GM10847 (cell line): ENCODE results near the gene PLBD2.

Source experiments
- POLR2A ChIP-seq: IDR thresholded peaks from 2 replicates; pipeline ENCODE4 v1.6.1; 2011; ENCODE audit not compliant: insufficient read length; ENCODE audit errors: extremely low read depth

Gene PLBD2

DNA sequence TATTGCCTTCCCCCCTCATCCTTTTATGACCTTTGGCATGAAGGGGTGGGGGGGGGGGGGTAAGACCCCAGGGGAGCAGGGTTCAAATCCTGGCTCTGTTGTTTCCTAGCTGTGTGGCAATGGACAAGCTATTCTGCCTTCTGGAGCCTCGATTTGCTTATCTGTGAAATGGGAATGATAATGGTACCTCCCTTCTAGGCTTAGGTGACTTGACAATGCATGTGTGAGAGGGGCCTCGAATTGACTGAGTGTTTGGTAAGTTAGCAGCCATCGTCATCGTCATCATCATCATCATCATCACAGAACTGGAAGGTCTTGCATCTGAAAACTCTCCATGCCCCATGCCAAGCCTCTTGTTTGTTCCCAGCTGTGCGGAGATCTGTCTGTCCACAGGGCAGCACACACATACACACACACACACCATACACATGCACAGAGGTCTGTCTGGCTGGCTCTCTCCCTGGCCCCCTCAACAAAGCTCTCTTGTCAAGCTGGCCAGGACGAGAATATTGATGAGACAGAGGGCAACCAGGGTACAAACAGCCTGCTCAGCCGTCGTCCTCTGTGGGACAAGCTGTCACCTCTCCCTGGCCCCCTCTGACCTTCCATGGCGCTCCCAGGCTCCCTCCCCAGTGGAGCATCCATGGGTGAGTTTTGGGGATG, 51.2 kb downstream of the PLBD2 start:
- TF ChIP-seq POLR2A: no peak

DNA sequence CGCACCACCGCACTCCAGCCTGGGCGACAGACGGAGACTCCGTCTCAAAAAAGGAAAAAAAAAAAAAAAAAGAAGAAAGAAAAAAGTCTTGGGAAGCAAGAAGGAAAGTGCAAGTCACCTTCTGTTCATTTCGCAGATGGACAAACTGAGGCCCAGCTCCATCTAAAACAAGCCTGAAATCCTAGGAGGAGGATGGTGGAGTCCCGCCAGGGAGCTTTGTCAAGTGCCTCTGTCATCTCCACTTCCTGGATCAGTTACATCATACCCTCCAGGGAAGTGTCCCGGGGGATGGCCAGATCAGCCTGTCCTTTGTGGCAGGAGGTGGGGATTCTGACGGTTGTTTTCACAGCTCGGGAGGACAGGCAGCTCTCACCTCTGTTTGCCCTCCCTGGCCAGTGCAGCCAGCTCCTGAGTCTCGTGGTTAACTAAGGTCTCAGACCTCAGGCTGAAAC, 55.1 kb downstream of the PLBD2 start:
- TF ChIP-seq POLR2A: no peak

DNA sequence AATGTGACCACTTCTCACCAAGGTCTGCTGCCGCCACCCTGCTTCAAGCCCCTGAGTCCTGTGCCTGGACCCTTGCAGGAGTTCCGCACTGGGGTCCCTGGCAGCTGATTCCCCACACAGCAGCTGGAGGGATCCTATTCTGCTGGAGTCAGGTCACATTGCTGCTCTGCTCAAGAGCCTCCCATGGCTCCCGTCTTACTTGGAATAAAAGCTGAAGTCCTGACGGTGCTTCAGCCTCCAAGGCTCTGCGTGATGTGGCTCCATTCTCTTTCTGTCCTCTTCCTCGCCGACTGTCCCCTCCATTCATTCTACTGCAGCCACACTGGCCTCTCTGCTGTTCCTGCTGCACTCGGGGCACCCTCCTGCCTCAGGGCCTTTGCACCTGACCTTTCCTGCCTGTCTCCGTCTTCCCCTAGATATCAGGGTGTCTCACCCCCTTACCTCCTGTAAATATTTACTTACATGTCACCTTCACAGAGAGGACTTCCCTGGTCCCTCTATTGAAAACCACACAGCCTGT, 56.2 kb downstream of the PLBD2 start:
- no peak for TF ChIP-seq POLR2A

DNA sequence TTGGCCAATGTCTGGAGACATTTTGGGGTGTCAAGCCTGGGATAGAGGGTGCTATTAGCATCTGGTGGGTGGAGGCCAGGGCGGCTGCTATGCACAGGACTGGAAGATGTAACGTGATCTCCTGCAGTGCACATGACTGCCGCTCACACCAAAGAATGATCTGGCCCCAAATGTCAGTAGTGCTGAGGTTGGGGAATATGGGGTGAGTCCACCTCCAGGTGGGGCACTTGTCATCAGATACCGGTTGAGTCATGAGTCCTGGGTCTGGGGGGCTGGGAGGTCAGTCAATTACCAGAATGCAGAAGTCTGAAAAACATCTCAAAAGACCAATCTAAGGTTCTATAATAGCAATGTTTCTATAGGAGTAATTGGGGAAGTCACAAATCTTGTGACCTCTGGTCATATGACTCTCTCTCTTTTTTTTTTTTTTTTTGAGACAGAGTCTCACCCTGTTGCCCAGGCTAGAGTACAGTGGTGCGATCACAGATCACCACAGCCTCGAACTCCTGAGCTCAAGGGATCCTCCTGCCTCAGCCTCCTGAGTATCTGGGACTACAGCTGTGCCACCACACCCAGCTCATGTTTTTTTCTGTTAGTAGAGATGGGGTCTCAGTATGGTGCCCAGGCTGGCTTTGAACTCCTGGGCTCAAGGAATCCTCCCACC, 57.8 kb downstream of the PLBD2 start:
- no peak for TF ChIP-seq POLR2A

DNA sequence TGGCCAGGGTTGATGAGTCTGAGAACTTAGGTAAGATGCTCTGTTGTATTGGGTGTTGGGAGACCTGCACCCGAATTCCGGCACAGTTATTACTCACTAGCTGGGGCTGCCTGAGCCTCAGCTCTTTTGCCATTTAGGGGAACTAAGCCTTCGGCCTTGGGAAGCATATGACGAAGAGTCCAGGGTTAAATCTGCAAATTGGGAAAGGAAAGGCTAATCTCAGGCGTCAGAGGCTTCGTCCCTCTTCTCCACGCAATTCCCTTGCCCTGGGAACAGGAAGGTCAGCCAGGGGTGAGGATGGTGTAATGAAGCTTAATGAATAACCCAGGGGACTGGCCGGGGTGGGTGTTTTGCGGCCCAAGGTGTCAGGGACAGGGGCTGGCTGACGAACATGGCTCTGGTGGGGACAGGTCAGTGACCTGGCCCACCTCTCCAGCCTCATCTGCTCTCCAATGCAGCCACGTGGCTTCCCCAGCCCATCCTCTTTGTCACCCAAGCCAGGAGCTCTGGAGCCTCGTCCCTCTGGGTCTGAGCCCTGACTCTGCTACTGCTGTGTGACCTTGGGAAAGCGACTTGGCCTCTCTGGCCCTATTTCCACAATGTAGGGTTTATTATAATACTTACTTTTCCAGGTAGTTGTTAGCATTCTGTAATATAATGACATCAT, 60.0 kb downstream of the PLBD2 start:
- no peak for TF ChIP-seq POLR2A

DNA sequence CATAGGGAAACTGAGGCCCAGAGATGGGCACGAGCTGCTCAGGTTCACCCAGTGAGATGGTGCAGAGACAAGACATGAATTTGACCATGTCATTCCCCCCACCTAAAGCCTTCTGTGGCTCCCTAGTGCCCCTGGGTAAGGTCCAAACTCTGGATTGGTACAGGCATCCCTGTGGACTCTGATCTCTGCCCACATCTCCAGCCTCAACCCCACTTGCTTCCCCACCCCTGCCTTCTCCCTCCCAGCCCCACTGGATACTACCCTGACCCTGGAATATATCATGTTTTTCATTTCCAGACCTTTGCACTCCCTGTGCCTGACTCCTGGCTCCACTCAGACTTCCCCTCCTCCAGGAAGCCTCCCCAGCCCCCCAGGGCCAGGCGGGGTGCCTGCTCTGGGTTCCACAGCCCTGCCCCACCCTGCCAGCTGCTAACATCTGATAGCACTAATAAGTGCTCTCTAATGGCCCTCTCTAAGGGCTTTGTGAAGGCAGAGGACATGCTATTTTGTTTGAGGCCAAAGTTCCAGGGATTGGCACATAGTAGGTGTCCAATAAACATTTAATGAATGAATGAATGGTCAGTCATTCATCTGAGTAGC, 62.7 kb downstream of the PLBD2 start:
- TF ChIP-seq POLR2A: no peak

DNA sequence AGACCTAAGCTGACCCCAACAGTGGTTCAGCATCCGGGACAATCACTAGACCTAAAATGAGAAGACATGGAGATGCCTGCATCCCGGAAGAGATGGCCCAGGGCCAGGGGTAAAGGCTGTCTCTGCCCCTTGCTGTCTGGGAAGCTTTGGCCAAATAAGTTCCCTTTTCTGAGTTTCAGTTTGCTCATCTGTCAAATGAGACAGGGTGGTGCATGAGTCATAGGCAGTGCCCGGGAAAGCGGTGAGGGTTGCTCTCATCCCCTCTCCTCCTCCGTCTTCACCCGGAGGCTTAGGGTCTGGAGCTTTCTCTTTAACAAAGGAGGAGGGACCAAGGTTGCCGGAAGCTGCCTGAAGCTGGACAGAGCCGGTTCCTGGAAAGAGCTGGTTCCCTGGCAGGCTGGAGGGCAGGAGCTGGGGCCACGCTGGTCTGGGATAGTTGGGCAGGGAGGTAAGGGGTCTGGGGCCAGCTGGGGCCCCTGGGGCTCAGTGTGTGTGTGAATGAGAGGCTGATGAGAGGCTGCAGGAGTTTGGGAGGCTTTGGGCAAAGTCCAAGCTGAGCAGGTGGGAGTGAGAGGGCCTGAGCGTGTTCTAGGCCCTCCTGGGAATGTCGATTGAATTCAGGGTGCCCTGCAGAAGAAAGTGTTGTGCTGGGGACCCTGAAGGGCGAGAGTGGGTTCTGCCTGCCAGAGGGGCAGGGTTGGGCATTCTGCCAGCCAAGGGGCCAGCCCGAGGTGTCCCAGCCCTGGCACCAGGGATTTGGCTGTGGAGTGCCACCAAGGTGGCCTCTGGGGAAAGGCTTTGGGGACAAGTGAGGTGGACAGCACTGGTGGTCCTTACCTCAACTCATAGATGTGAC, 63.9 kb downstream of the PLBD2 start, which contains the start of gene SDSL:
Gene SDSL (plus strand): TSS at position 351 of the 856 bp plus-strand sequence. CDS start 5,603 bp downstream, outside the sequence.
- no peak for TF ChIP-seq POLR2A

DNA sequence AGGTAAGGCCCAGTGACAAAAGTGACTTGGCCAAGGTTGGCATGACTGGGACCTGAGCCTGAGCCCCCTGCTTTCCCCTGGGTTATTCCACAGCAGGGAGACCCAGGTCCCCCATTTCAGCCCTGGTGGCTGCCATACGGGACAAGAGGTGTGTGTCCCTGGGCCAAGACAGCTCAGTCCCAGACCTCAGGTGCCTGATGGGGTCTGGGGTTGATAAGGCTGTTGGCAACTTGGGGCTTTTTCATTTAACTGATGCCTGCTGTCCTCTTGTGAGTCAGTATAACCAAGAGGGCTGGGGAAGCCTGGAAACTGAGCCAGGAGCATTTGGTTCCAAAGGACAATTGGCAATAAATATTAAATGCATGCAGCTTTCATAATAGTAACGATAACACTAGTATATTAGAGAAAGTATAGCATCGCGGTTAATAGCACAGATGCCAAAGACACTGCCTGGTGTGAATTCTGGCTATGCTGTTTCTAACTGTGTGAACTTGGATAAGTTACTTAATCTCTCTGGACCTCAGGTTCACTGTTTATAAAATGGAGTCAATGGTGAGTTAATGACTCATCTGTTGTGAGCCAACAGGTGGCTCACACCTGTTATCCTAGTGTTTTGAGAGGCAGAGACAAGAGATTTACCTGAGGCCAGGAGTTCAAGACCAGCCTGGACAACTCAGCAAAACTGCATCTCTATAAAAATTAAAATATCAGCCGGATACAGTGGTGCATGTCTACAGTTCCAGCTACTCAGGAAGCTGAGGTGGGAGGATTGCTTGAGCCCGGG, 64.7 kb downstream of the PLBD2 start:
- no peak for TF ChIP-seq POLR2A

DNA sequence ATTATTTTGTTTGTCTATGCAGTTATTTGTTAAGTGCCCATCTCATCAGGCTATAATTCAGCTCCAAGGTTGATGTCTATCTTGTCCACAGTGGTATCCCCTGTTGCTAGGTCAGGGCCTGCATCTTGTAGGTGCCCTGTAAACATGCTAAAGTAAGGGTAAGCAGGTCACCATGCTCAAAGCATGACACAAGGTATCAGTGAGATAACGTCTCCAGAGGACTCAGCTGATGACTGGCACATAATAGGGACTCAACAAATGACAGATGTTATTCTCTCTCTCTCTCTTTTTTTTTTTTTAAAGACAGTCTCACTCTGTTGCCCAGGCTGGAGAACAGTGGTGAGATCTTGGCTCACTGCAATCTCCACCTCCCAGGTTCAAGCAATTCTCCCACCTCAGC, 66.1 kb downstream of the PLBD2 start:
- TF ChIP-seq POLR2A: no peak

DNA sequence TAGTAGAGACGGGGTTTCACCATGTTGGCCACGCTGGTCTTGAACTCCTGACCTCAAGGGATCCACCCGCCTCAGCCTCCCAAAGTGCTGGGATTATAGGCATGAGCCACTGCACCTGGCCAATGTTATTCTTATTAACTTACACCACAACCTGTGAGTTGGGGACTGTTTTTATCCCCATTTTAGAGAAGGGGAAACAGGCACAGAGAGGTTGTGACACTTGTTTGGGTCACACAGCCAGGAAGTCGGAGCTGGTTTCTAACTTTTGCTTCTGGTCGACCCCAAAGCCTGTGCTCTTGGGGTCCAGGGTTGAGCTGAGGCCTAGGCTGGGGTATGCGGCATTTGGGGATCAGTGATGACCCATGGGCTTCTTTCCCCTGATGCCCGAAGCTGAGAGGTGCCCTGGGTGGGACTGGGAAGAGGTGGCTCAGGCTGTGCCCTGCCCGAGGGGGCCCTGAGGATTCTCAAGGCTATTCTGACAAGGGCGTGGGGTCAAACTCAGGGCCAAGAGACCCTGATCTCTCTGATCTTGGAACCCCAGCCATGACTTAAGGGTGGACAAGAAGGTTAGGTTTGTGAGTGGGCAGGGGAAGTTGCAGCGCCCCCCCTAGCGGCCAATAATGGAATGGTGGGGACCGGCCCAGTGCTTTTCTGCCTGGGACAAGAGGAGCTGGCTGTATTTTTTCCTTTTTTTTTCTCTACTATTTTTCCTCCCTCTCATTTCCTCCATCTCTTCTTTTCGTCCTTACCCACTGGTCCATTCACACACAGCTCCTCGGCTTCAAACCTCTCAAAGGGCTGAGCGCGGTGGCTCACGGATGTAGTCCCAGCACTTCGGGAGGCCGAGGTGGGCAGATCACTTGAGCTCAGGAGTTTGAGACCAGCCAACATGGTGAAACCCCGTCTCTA, 66.8 kb downstream of the PLBD2 start:
- TF ChIP-seq POLR2A: no peak

DNA sequence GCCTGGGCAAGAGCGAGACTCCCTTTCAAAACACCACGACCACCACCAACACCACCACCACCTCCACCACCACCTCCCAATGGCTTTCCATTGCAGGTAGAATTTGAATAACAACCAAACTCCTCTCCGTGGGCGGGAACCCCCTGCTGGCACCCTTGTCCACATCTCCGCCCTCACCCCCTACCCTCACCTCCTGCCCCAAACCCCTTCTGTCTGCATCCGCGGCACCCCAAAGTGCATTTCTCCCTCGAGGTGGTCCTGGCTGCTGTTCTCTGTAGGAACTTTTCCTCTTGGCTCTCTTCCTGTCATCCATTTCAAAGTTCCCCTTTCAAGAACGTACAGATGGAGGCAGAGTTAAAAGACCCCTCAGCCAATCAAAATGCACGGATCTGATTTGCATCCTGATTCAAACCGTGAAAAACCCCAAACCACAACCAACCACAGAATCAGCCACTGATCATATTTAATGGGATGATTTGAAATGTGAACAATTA, 67.6 kb downstream of the PLBD2 start:
- no peak for TF ChIP-seq POLR2A

DNA sequence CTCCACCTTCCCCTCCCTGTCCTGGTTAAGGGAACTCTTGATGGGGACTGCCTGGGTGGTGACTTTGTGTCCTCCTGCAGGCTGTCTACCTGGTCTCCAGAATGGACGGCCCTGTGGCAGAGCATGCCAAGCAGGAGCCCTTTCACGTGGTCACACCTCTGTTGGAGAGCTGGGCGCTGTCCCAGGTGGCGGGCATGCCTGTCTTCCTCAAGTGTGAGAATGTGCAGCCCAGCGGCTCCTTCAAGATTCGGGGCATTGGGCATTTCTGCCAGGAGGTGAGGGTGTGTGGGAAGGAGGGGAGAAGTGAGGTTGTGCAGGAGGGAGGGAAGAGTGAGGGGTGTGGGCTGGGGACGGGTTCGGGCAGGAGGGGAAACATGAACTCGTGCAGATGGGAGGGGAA, 69.5 kb downstream of the PLBD2 start:
- no peak for TF ChIP-seq POLR2A

DNA sequence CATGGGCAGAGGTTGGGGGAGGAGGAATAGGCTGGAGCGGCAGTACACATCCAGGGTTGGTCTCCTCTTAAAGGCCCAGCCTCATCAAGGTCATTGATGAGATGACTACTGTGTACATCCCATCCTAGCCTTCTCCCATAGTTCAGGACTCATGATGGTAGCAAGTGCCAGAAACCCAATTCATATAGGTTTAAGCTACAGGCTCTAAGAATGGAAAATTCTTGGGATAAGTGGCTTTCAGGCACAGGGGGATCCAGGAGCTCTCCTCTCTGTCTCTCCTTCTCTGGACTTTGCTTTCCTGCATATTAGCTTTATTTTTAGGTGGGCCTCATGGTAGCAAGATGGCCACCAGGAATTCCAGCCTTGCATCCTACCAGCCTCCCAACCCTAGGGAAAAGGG, 70.1 kb downstream of the PLBD2 start:
- no peak for TF ChIP-seq POLR2A
